PFSK-1 (cell line): Measurements from ENCODE around the gene KIR3DL3.
"Not testable (repeated sequence)": the region's sequence is repeated elsewhere in the genome, so short reads cannot be mapped to it uniquely, and the experiment has no call there.

Experiments used
- FOXP2 ChIP-seq: optimal IDR thresholded peaks from 2 replicates; pipeline ENCODE3; 2011; ENCODE audit warnings: borderline replicate concordance, control low read depth, inconsistent platforms; ENCODE audit not compliant: insufficient read depth; ENCODE audit errors: extremely low read length, extremely low read depth
- POLR2AphosphoS5 ChIP-seq: IDR thresholded peaks from 2 replicates; pipeline ENCODE4 v1.6.1; 2012; ENCODE audit warnings: low read depth, mild to moderate bottlenecking, control low read depth, low read length, moderate library complexity
- REST ChIP-seq, 2 experiments: IDR thresholded peaks; 2 replicates each; pipeline versions ENCODE4 v1.6.1 to v1.8.0; 2011 to 2012; ENCODE audit warnings: low read depth in 2 of 2, low read length in 2 of 2, control low read depth in 1 of 2, inconsistent platforms in 1 of 2, mild to moderate bottlenecking in 1 of 2, moderate library complexity in 1 of 2; ENCODE audit not compliant: insufficient read depth in 1 of 2
- SIN3A ChIP-seq: IDR thresholded peaks from 2 replicates; pipeline ENCODE4 v1.6.1; 2012; ENCODE audit warnings: mild to moderate bottlenecking, low read length, moderate library complexity, borderline replicate concordance; ENCODE audit not compliant: insufficient read depth
- TAF1 ChIP-seq: IDR thresholded peaks from 2 replicates; pipeline ENCODE4 v1.6.1; 2012; ENCODE audit warnings: low read length, control low read depth, borderline replicate concordance; ENCODE audit not compliant: insufficient read depth

The KIR3DL3 gene

GRCh38 chr19:54738306-54738705, 14.1 kb downstream of the KIR3DL3 start, which contains the start of gene KIR2DL3:
Gene KIR2DL3, plus strand, starts transcription at chr19:54738513. Its CDS starts 33 bp downstream, at chr19:54738546.
- not testable (repeated sequence) for TF ChIP-seq POLR2AphosphoS5, FOXP2, SIN3A

- TF ChIP-seq FOXP2 (no peak), SIN3A (no peak), POLR2AphosphoS5 (no peak), REST (IDR thresholded peaks at IDR 0.05; ENCODE audit: insufficient read depth in 1 of 2, low read depth in 2 of 2, low read length in 2 of 2) (no peak), TAF1 (no peak)
Observed at GRCh38 chr19:54738715-54739114, 14.5 kb downstream of the KIR3DL3 start.

- no peak for TF ChIP-seq SIN3A
- no peak for TF ChIP-seq FOXP2
- no peak for TF ChIP-seq REST (IDR thresholded peaks at IDR 0.05; ENCODE audit: insufficient read depth in 1 of 2, low read depth in 2 of 2, low read length in 2 of 2)
- TF ChIP-seq TAF1: no peak
- no peak for TF ChIP-seq POLR2AphosphoS5
Observed at GRCh38 chr19:54739587-54740497, 15.6 kb downstream of the KIR3DL3 start.

- TF ChIP-seq POLR2AphosphoS5, SIN3A, FOXP2: not testable (repeated sequence)
Observed at GRCh38 chr19:54769646-54770045, 45.4 kb downstream of the KIR3DL3 start, which contains the start of gene KIR2DL1. Gene KIR2DL1, plus strand, starts transcription at chr19:54769793. Its CDS starts 58 bp downstream, at chr19:54769851.
